ENCODE measurements around the gene MAP10.
"Not testable (repeated sequence)": the region's sequence is repeated elsewhere in the genome, so short reads cannot be mapped to it uniquely, and the experiment has no call there.

MAP10 gene, protein sequence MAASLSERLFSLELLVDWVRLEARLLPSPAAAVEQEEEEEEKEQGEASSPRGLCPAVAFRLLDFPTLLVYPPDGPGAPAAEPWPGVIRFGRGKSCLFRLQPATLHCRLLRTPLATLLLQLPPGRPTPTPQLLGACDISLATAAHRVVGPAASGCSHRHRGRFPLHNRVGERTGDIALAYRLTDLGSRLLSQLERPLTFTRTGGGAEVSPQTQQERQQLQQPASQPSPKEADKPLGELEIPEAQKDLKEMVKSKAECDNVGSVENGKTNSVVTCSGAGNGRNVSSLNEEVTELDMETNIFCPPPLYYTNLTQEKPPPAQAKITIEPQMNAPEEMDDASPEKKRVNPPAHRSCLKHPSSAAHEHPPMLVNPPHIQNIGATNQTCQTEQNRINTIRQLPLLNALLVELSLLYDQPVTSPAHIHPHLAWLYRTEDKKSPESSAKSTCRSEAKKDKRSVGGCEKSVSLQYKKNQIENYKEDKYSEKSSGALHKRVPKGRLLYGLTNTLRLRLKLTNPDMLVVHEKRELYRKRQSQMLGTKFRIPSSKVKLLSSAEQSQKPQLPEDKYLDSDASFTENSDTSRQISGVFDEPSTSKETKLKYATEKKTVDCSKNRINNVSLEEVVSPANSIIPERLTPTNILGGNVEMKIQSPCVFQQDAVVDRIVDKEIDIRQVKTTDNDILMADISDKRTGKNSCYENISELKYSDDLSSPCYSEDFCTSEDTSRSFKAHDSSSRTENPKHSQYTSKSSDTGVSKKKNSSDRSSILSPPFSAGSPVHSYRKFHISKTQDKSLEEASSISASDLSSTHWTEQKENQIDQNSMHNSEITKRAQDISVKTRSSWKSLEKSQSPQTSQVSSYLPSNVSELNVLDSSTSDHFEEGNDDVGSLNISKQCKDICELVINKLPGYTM

GRCh38 chr1:232805269-232806185 lies at the start of gene MAP10:
MAP10 (plus strand) TSS chr1:232805416; CDS start chr1:232805450, 34 bp downstream.
- no peak for DNase-seq (ENCODE audit: low spot score)

- no peak for DNase-seq (ENCODE audit: low spot score)
Measured at GRCh38 chr1:232764458-232765251, 40.6 kb upstream of the MAP10 start.

GRCh38 chr1:232765542-232765941 lies 39.7 kb upstream of the MAP10 start:
- DNase-seq (ENCODE audit: low spot score) = no peak

DNA sequence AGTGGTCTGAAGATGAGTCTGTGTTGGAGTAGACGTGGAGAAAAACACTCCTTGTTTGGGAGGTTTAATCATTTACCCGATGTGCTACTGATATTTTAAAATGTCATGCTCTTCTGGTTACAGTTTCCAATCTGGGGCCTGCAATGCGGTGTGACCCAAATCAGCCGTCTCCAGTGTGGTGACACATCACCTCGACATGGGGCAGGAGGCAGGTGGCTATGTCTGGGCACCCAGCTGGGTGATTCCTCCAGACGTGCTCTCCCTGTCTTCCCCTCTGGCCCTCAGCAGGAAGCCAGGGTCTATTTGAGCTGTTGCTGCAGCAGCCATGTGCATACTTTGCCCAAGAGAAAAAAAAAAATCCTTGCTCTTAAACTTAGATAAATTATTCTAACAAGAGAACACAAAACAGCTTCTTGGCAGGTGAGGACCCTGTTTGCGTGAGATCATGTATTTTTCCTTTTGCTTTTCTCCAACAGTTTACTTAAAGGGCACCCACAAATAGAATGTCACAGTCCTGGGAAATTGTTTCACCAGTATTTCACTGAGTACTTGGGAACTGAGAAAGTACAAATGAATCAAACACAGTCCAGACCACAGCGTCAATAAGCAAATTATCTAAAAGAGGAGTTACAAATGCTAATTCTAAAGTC lies 38.9 kb upstream of the MAP10 start:
- DNase-seq (ENCODE audit: low spot score) = no peak

- DNase-seq (ENCODE audit: low spot score) = no peak
Measured at GRCh38 chr1:232766904-232767303, 38.3 kb upstream of the MAP10 start.

GRCh38 chr1:232767305-232768074 lies 37.7 kb upstream of the MAP10 start:
- DNase-seq (ENCODE audit: low spot score) = peak; percentile 29

- DNase-seq (ENCODE audit: low spot score) = no peak
Measured at GRCh38 chr1:232768793-232769192, 36.4 kb upstream of the MAP10 start.

GRCh38 chr1:232769733-232770132 lies 35.5 kb upstream of the MAP10 start:
- no peak for DNase-seq (ENCODE audit: low spot score)

DNA sequence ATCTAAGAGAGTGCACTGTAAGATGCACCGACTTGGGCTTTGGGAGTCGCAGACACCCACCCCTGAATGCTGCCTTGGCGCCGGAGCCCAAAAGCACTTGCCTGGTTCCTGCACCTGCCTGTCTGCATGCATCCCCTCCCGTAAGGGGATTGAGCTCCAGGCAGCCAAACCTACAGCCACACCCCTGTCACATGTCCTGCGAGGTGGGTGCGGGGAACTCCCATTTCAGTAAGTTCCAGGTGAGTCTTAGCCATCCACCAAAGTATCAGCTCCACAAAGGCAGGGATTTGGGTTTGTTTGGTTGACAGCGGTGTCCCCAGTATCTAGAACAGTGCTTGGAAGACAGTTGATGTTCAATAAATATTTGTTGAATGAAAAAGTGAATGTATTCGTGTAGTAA lies 31.5 kb upstream of the MAP10 start:
- no peak for DNase-seq (ENCODE audit: low spot score)

GRCh38 chr1:232776526-232777106 lies 28.6 kb upstream of the MAP10 start:
- DNase-seq (ENCODE audit: low spot score) = no peak

DNA sequence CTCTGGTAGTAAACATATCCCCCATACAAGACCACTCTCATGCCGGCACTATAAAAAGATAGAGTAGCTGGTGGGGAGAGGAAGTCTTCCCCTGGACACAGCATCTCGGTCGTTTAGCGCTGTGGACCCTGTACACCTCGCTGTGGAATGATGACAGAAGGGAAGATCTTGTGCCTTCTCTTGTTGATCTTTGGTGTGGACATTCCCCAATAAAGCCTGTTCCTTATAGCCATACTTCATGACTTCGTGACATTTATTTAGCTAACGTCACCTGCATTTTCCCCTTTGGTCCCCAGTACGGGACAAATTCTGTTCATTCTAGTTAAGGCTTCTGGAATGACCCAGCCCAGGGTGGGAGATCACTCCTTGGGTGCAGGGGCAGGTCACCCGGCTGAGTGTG lies 24.9 kb upstream of the MAP10 start:
- DNase-seq (ENCODE audit: low spot score) = no peak

GRCh38 chr1:232784794-232785193 lies 20.4 kb upstream of the MAP10 start:
- DNase-seq (ENCODE audit: low spot score) = no peak

GRCh38 chr1:232785630-232786029 lies 19.6 kb upstream of the MAP10 start:
- not testable (repeated sequence) for DNase-seq (ENCODE audit: low spot score)

- DNase-seq (ENCODE audit: low spot score) = no peak
Measured at GRCh38 chr1:232786845-232787455, 18.3 kb upstream of the MAP10 start.

GRCh38 chr1:232788235-232788872 lies 16.9 kb upstream of the MAP10 start:
- no peak for DNase-seq (ENCODE audit: low spot score)

GRCh38 chr1:232789651-232790050 lies 15.6 kb upstream of the MAP10 start:
- no peak for DNase-seq (ENCODE audit: low spot score)

DNA sequence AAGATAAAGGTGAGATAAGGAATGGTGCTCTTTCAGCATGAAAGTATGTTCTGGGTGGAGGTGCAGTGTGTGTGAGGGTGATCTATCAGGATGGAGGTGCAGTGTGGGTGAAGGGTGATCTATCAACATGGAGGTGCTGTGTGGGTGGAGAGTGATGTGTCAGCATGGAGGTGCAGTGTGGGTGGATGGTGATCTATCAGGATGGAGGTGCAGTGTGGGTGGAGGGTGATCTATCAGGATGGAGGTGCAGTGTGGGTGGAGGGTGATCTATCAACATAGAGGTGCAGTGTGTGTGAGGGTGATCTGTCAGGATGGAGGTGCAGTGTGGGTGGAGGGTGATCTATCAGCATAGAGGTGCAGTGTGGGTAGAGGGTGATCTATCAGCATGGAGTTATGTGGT lies 12.3 kb upstream of the MAP10 start:
- DNase-seq (ENCODE audit: low spot score) = no peak

DNA sequence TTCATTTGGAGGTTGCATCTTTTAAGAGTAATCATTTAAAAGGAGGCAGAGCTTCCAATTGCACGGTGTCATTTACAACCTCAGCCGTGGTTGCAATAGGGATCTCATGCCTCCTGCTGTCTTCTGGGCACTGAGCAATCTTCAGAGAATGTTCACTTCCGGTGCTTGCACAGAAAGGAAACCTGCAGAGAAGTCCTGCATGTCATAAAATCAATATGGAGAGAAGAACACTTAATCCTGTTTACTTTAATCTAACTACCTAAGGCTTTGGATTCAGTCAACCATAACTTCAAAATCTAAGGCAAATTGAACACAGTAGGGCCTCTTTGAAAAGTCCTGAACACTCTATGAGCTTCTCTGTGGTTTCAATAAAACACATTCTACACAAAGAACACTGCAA lies 11.3 kb upstream of the MAP10 start:
- DNase-seq (ENCODE audit: low spot score) = peak; percentile 21

All from RKO (cell line).